HG02759 (cell line): ENCODE results near the gene PTPN11.
"Not testable (repeated sequence)": the region's sequence is repeated elsewhere in the genome, so short reads cannot be mapped to it uniquely, and the experiment has no call there.

Experiments
- ATAC-seq: cut with Tn5 transposase; IDR thresholded peaks from one replicate; pipeline ENCODE4 v1.9.1; 2021; ENCODE audit warnings: mild to moderate bottlenecking, moderate library complexity; ENCODE audit not compliant: unreplicated experiment

The PTPN11 gene

DNA sequence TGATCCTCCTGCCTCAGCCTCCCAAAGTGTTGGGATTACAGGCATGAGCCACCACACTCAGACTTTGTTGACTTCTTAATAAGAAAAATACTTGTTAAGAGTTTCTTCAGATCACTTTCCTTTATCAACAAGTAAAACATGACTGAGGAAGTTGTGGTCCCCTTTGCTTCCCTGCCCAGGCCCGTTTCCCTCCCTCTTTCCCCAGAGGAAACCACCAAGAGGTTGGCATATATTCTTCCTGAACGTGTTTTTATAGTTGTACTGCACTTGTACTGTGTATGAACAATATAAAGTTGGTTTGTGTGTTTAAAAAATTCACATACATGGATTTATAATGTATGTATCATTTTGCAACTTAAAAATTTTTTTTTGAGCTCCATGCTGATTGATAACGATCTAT lies 28.4 kb downstream of the PTPN11 start:
- no peak for ATAC-seq

DNA sequence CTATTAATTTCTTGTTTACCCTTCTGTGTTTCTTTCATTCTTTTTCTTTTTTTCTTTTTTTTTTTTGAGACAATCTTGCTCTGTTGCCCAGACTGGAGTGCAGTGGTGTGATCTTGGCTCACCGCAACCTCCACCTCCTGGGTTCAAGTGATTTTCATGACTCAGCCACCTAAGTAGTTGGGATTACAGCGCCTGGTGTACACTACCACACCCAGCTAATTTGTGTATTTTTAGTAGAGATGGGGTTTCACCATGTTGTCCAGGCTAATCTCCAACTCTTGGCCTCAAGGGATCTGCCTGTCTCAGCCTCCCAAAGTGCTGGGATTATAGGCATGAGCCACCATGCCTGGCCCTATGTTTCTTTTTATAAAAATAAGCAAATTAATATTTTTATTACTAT lies 29.4 kb downstream of the PTPN11 start:
- not testable (repeated sequence) for ATAC-seq

GRCh38 chr12:112450725-112451124 lies 32.0 kb downstream of the PTPN11 start:
- no peak for ATAC-seq

DNA sequence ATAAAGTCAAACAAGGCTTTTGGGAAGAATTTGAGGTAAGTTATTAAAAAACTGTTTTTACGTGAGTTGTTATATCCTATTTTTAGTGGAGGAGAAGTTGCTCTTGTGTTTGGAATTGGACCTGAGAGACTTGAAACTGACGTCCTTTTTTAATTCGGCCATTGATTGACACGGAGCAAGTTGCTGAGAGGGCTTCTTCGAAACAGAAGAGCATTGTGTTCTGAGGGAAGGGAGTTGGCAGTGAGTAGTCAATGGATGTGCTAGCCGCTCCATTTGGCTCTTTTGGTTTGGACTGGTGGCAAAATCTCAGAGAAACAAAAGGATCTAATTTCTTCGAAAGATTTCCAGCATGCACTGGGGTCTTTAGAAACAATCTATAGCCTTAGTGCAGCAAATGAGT lies 37.3 kb downstream of the PTPN11 start:
- no peak for ATAC-seq

GRCh38 chr12:112457142-112457541 lies 38.4 kb downstream of the PTPN11 start:
- ATAC-seq = not testable (repeated sequence)

- no peak for ATAC-seq
Measured at GRCh38 chr12:112458330-112458729, 39.6 kb downstream of the PTPN11 start.

- no peak for ATAC-seq
Measured at GRCh38 chr12:112458751-112459150, 40.0 kb downstream of the PTPN11 start.

DNA sequence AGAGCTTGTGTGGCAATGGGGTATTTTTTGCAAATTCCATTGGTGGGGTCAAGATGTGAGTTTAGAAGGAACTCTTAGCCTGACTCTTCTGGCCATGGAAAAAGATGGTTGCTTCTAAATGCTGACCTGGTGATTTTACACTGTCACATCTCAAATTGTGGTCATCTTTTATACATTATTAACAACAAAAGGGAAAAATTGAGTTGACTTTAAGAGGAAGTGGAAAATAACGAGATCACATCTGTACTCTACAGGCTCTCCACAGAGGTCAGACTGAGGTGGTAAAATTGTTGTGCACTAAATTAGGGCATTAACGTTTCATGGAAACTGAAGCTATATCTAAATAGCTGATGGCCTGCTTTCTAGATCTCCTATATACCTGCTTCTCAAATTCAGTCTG lies 44.7 kb downstream of the PTPN11 start:
- ATAC-seq = no peak

DNA sequence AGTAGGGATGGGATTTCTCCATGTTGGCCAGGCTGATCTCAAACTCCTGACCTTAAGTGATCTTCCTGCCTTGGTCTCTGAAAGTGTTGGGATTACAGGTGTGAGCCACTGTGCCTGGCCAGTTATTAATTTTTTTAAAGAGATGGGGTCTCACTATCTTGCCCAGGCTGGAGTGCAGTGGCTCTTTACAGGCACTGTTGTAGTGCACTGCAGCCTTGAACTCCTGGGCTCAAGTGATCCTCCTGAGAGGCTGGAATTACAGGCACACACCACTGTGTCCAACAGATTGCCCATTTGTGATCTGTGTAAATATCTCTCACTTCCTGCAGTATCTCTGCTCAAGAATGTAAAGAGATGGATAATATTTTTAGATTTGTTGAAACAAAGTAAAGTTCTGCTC lies 45.9 kb downstream of the PTPN11 start:
- no peak for ATAC-seq

- ATAC-seq = no peak
Measured at GRCh38 chr12:112466011-112466422, 47.3 kb downstream of the PTPN11 start.

DNA sequence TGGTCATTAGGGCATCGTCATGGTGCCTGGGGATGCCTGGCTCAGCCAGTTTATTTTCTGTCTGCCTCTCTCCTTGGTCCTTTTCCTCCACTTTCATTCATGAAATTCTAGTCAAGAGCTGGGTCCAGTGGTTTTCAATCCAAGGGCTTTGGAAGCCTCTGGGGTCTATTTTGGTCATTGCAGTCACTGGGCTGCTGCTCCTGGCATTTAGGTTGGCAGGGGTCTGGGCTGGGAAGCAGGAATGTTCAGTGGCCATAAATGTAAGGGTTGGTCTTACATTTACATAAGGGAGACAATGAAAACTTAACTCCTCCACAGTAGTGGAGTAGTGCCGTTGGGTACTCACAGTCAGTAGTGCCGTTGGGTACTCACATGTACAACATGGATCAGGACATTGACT lies 48.1 kb downstream of the PTPN11 start:
- no peak for ATAC-seq

GRCh38 chr12:112468046-112468445 lies 49.3 kb downstream of the PTPN11 start:
- ATAC-seq = no peak

DNA sequence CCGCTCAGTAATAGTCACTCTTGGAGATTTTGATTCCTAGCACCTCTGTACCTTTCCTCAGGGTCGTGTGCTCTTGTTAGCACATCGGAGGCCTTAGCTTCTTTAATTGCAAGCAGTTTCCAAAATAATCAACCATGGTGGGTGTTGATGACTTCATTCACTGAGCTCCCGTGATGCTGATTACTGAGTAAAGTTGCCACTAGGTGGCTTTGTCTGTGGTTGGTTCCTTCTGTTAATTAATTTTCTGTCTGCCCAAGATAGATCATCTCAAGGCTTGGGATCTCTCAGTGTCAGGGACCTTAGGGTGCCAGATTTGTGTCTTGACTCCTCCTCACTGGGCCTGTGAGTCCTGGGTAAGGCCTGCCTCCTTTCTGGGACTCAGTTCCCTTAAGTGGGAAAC lies 54.3 kb downstream of the PTPN11 start:
- no peak for ATAC-seq

DNA sequence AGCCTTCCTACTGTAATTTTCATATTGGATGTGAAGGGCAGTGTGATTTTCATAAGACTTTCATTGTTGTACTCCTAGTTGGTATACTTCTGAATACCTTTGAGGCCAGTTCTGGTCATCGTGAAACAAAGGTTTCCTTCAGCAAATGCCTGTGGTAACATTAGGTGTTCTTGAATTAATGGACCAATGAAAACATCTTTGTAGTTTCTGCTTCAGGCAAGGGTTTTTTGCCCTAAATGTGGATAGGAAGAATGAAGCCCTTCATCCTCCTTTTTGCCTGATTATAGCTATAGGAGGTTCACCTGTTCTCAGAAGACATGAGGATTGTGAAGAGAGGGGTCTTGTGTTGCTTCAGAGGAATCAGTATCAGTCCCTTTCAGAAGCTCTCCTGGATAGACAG lies 60.7 kb downstream of the PTPN11 start:
- no peak for ATAC-seq

- no peak for ATAC-seq
Measured at GRCh38 chr12:112480931-112481330, 62.2 kb downstream of the PTPN11 start.

DNA sequence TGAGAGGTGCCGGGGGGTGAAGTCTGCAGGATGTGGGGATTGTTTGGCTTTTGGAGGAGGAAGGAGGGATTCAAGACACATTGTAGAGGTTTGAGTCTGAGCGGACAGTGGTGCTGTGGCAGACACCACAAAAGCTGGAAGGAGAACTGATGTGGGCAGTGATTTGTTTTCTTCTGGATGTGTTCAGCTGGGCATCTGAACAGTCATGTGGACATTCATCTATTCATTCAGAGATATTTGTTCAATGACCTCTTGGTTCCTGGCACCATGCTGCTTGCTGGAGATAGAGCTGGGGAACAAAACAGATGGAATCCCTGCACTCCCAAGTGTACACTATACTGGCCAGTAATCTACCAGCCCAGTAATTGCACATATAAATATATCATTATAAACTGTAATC lies 64.0 kb downstream of the PTPN11 start:
- no peak for ATAC-seq

GRCh38 chr12:112486361-112486760 lies 67.6 kb downstream of the PTPN11 start:
- no peak for ATAC-seq

GRCh38 chr12:112488257-112488876 lies 69.6 kb downstream of the PTPN11 start:
- no peak for ATAC-seq

DNA sequence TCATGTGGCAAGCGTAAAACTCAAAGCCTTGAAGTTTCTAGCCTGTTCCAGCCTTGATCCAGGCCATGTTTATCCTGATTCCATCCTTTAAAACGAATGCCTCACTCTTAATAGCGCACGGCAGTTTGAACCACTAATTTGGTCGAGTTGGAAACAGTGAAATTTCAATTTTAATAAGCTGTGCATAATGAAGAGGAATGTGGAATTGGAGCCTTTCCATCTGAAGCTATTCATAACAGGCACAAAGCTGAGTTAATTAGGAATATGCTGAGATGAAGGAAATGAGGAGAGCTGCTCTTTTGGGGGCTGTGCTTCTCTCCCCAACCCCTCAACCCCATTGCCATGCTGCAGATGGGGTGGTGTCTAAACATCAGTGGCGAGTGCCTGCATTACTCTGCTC lies 70.7 kb downstream of the PTPN11 start:
- no peak for ATAC-seq

DNA sequence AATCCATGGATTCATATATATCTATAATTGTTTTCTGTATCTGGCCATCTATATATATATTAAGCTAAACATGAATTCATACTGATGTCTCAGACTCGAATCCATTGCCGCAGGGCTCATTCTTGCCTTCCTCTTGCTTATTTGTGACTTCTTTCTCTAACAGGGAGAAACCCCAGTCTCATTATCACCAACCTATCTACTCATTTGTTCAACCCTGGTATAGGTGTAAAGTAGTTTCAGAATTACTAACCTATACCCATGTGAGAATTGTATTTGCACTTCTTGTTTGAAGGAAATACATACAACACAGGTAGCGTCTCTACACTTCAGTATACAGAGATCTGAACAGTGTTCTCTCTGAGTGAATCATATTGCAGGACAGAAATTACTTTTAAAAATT lies 77.7 kb downstream of the PTPN11 start:
- peak; percentile 76 for ATAC-seq

DNA sequence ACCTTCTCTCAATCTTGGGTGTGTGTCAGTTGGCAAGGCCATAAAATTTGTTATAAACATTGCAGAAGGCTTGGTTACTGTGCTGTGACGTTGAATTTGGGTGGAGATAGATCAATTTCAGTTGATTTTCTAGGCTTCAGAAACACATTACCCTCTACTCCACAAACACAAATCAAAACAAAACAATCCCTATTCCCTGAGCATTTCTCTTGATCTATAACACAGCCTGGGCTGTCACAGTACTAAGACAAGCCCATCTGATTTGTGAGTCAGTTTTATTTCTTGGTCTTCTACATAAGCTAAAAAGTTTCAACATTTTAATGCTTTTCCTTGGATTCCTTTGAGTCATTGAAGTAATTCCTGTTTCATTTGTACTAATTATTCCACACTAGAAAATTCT lies 79.8 kb downstream of the PTPN11 start:
- no peak for ATAC-seq

GRCh38 chr12:112503512-112503911 lies 84.8 kb downstream of the PTPN11 start:
- ATAC-seq = no peak

GRCh38 chr12:112506513-112507166 lies 87.9 kb downstream of the PTPN11 start:
- no peak for ATAC-seq
